COLO668 (cell line): Measurements from ENCODE around the gene DGKH.
A peak's percentile ranks its signal among the peaks of the same experiment; 100 is the strongest.
"Not testable (repeated sequence)": the region's sequence is repeated elsewhere in the genome, so short reads cannot be mapped to it uniquely, and the experiment has no call there.

Experiments
- DNase-seq: peaks from one replicate; lab custom pipeline; 2025; ENCODE audit not compliant: unreplicated experiment; lab: John Stamatoyannopoulos, UW

Gene DGKH

GRCh38 chr13:42068886-42069285 is 20.4 kb downstream of the DGKH start:
- no peak for DNase-seq

- DNase-seq = not testable (repeated sequence)
Observed at GRCh38 chr13:42070599-42070998, 22.2 kb downstream of the DGKH start.

- DNase-seq = not testable (repeated sequence)
Observed at GRCh38 chr13:42071179-42071578, 22.7 kb downstream of the DGKH start.

GRCh38 chr13:42071672-42072419 is 23.4 kb downstream of the DGKH start:
- DNase-seq = no peak

- no peak for DNase-seq
Observed at GRCh38 chr13:42073683-42074082, 25.2 kb downstream of the DGKH start.

- no peak for DNase-seq
Observed at GRCh38 chr13:42075517-42075916, 27.1 kb downstream of the DGKH start.

GRCh38 chr13:42076309-42076713 is 27.9 kb downstream of the DGKH start:
- DNase-seq = no peak

GRCh38 chr13:42078128-42078808 is 29.8 kb downstream of the DGKH start:
- no peak for DNase-seq

GRCh38 chr13:42083138-42083770 is 34.8 kb downstream of the DGKH start:
- DNase-seq = no peak

GRCh38 chr13:42084722-42085121 is 36.3 kb downstream of the DGKH start:
- no peak for DNase-seq

GRCh38 chr13:42086582-42086981 is 38.1 kb downstream of the DGKH start:
- no peak for DNase-seq

- no peak for DNase-seq
Observed at GRCh38 chr13:42094516-42095040, 46.1 kb downstream of the DGKH start.

- DNase-seq = not testable (repeated sequence)
Observed at GRCh38 chr13:42096222-42096621, 47.8 kb downstream of the DGKH start.

- no peak for DNase-seq
Observed at GRCh38 chr13:42099962-42100675, 51.7 kb downstream of the DGKH start.

GRCh38 chr13:42100960-42101359 is 52.5 kb downstream of the DGKH start:
- DNase-seq = no peak

- DNase-seq = peak; percentile 91
Observed at GRCh38 chr13:42101821-42102585, 53.6 kb downstream of the DGKH start.

- DNase-seq = no peak
Observed at GRCh38 chr13:42102961-42103865, 54.8 kb downstream of the DGKH start.

- DNase-seq = no peak
Observed at GRCh38 chr13:42106998-42107397, 58.5 kb downstream of the DGKH start.

GRCh38 chr13:42107421-42107820 is 59.0 kb downstream of the DGKH start:
- DNase-seq = no peak
